WERI-Rb-1 (cell line): ENCODE results near the gene P2RX2.

Source experiments
- DNase-seq: peaks from one replicate; pipeline ENCODE4 v3.0.0-alpha.2; 2020
- H3K27ac ChIP-seq: fragments of 250-450 bp; sonication (Bioruptor Pico); 2 replicates; pipeline ENCODE4 v1.5.1; 2020; ENCODE audit warnings: mild to moderate bottlenecking, moderate library complexity
- H3K27me3 ChIP-seq: fragments of 250-450 bp; sonication (Bioruptor Pico); 2 replicates; pipeline ENCODE4 v1.5.1; 2021; ENCODE audit warnings: mild to moderate bottlenecking, low read depth, moderate library complexity; ENCODE audit not compliant: insufficient read depth, severe bottlenecking
- H3K36me3 ChIP-seq: fragments of 250-450 bp; sonication (Bioruptor Pico); 2 replicates; pipeline ENCODE4 v1.5.1; 2020; ENCODE audit warnings: mild to moderate bottlenecking, moderate library complexity
- H3K4me3 ChIP-seq: 2 replicates; pipeline ENCODE4 v1.5.1; 2011; ENCODE audit warnings: low read depth, mild to moderate bottlenecking, control low read depth, low read length
- H3K9me3 ChIP-seq: fragments of 250-450 bp; sonication (Bioruptor Pico); 2 replicates; pipeline ENCODE4 v1.5.1; 2021; ENCODE audit warnings: mild to moderate bottlenecking, moderate library complexity; ENCODE audit not compliant: severe bottlenecking
- TF ChIP-seq, protein P1 (sequence below): IDR thresholded peaks from 2 replicates; pipeline ENCODE4 v1.5.1; 2011; ENCODE audit warnings: low read depth, mild to moderate bottlenecking, control low read depth, inconsistent platforms, low read length

The P2RX2 gene

DNA sequence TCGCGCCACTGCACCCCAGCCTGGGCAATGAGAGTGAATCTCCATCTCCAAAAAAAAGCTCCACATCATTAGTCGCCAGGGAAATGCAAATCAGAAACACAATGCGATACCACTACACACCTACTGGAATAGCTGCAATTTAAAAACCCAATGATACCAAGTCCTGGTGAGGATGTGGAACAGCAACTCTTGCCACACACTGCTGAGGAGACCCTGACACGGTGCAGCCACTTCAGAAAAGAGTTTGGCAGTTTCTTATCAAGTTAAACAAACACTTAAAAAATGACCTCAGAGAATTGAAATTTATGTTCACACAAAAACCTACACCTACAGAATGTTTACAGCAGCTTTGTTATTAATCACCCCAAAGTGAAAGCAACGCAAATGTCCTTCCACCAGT is 12.1 kb downstream of the P2RX2 start:
- no peak overlapping the region for H3K27ac ChIP-seq
- no peak overlapping the region for H3K4me3 ChIP-seq
- H3K36me3 ChIP-seq, result peaks cover 89% of the 10 kb centered on the region
- TF ChIP-seq, protein P1, sequence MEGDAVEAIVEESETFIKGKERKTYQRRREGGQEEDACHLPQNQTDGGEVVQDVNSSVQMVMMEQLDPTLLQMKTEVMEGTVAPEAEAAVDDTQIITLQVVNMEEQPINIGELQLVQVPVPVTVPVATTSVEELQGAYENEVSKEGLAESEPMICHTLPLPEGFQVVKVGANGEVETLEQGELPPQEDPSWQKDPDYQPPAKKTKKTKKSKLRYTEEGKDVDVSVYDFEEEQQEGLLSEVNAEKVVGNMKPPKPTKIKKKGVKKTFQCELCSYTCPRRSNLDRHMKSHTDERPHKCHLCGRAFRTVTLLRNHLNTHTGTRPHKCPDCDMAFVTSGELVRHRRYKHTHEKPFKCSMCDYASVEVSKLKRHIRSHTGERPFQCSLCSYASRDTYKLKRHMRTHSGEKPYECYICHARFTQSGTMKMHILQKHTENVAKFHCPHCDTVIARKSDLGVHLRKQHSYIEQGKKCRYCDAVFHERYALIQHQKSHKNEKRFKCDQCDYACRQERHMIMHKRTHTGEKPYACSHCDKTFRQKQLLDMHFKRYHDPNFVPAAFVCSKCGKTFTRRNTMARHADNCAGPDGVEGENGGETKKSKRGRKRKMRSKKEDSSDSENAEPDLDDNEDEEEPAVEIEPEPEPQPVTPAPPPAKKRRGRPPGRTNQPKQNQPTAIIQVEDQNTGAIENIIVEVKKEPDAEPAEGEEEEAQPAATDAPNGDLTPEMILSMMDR, result no peak
- no peaks in the 10 kb centered on the region for H3K9me3 ChIP-seq
- no peaks in the 10 kb centered on the region for H3K27me3 ChIP-seq
- DNase-seq, result no peak

- TF ChIP-seq, protein P1, result no peak
- no peak overlapping the region for H3K4me3 ChIP-seq
- H3K27me3 ChIP-seq, result no peaks in the 10 kb centered on the region
- peaks cover 92% of the 10 kb centered on the region for H3K36me3 ChIP-seq
- H3K27ac ChIP-seq, result no peak overlapping the region
- DNase-seq, result no peak
- H3K9me3 ChIP-seq, result no peaks in the 10 kb centered on the region
Observed at GRCh38 chr12:132631666-132632065, 13.1 kb downstream of the P2RX2 start.

DNA sequence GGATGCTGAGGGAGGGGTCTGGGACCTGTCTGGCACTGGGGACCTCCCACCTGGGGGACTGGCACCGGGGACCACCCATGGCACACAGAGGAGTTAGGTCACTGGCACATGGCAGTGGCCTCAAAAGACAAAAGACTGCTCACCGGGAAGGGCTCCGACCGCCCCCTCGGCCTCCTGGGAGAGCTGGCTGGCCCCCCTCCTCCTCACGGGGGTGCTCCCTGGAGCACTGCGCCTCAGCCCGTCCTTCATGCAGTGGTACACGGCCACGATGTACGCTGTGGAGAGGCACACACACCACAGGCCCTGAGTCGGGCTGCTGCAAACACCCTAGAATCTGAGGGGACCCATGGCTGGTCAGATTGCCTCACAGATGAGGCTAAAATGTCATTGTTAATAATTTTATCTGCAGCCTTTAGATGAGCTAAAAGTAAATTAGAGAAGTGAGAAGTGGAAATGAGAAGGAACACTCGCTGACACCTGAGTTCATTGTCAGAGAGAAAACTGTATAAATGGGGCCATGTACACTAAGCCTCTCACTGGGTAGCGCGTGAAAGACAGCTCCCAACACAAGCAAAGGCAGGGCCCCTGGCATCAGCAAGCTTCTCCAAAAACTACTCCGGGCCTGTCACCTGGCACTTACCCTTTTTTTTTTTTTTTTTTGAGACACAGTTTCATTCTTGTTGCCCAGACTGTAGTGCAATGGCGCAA is 14.1 kb downstream of the P2RX2 start:
- TF ChIP-seq, protein P1, result no peak
- H3K27me3 ChIP-seq, result no peaks in the 10 kb centered on the region
- DNase-seq, result no peak
- no peak overlapping the region for H3K4me3 ChIP-seq
- no peaks in the 10 kb centered on the region for H3K9me3 ChIP-seq
- peaks cover 97% of the 10 kb centered on the region for H3K36me3 ChIP-seq
- H3K27ac ChIP-seq, result no peak overlapping the region

- no peaks in the 10 kb centered on the region for H3K27me3 ChIP-seq
- H3K4me3 ChIP-seq, result no peak overlapping the region
- no peaks in the 10 kb centered on the region for H3K9me3 ChIP-seq
- peaks cover 100% of the 10 kb centered on the region for H3K36me3 ChIP-seq
- TF ChIP-seq, protein P1, result no peak
- DNase-seq, result no peak
- no peak overlapping the region for H3K27ac ChIP-seq
Observed at GRCh38 chr12:132633398-132633797, 14.8 kb downstream of the P2RX2 start.

DNA sequence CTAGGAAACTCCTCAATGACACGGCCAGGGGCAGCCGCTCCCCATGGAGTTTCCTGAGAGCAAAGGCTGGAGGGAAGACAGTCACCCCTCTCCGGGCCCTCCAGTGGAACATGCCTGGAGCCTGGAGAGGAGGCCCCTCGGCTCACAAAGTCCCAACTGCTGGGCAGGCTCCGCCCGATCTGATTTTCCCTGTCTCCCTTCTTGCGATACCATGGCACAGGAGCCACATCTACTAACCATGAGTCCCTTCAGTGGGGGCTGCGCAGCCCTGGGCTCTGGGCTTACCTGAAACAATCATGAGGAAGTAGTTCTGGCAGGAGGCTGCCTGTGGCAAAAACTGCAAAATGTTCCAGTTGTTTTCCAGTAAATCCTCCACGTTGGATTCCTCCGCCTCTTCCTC is 15.3 kb downstream of the P2RX2 start:
- no peak overlapping the region for H3K27ac ChIP-seq
- no peak for DNase-seq
- no peaks in the 10 kb centered on the region for H3K27me3 ChIP-seq
- TF ChIP-seq, protein P1, result no peak
- no peaks in the 10 kb centered on the region for H3K9me3 ChIP-seq
- H3K4me3 ChIP-seq, result no peak overlapping the region
- H3K36me3 ChIP-seq, result peaks cover 100% of the 10 kb centered on the region
